Measurements from ENCODE around the gene IARS2. TPM values are rescaled to one million over a fixed set of nuclear protein-coding genes. Genes with fewer than 3 reads are reported as not detected.

IARS2 gene
- total and polyA plus RNA-seq, 2 donors (not counting 1 experiment from before 2014, with no cell fraction given), result 8.8 to 35.6 TPM

DNA sequence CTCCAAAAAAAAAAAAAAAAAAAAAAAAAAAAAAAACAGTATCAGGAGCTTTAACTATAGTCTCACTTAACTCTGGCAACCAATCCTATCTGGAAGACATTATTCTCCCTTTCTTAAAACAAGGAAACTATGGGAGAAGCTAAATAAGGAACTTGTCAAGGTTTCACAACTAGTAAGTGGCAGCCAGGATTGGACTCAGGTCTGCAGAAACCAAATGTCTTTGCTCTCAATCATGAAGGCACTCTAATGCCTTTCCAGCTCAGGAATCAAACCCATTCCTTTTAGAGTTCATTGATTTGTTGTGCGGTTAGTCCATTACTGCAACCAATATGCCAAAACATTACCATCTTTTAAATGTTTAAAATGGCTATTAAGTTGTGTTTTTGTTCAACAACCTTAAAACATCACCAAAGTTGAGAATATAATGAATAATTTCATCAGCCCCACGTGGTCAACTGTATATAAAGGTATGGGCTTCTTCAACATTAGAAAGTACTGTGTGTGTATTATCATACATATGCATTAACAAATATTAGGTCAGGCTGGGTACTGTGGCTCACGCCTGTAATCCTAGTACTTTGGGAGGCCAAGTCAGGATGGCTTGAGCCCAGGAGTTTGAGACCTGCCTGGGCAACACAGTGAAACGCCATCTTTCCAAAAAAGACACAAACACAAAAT lies 49.1 kb upstream of the IARS2 start:
- WGBS (ENCODE audit: insufficient coverage), result 90% methylated on average over 1 of the region's 4 CpGs
- H3K4me1 ChIP-seq (ENCODE audit: control insufficient read depth in 2 of 2, insufficient read depth in 2 of 2, low read length in 2 of 2), result peaks cover 9 to 16% of the 10 kb centered on the region in 2 donors
- H4K20me1 ChIP-seq (ENCODE audit: control insufficient read depth, insufficient read depth, low read length, poor library complexity, severe bottlenecking), result no peaks in the 10 kb centered on the region
- H3K27me3 ChIP-seq (replicated peaks in 1 of 4; ENCODE audit: control extremely low read depth in 1 of 4, control insufficient read depth in 3 of 4, insufficient read depth in 4 of 4, low read length in 3 of 4), result no peaks in the 10 kb centered on the region
- Mint-ChIP-seq H3K27ac (peak overlapping the region; percentile 90), H3K4me3 (peak overlapping the region; percentile 90), H3K9me3 (ENCODE audit: insufficient read depth) (no peaks in the 10 kb centered on the region), H3K4me1 (peaks cover 27% of the 10 kb centered on the region), H3K27me3 (no peaks in the 10 kb centered on the region)
- DNase-seq (peak; percentile 17), ATAC-seq (ENCODE audit: low read depth) (no peak)
- peak overlapping the region; percentile 92 for H3K9ac ChIP-seq (ENCODE audit: low read length)
- peak overlapping the region in 3 of 5 experiments; percentile 6 to 97 (median 94) for H3K4me3 ChIP-seq (ENCODE audit: control extremely low read depth in 1 of 5, extremely low read depth in 1 of 5, insufficient read depth in 1 of 5, low read depth in 2 of 5, low read length in 4 of 5)
- no peak for TF ChIP-seq CTCF (IDR thresholded peaks at IDR 0.05)
- no peak for TF ChIP-seq EZH2 (IDR thresholded peaks at IDR 0.05; ENCODE audit: borderline replicate concordance, insufficient read depth, low read depth, low read length, poor library complexity, severe bottlenecking)
- H3K36me3 ChIP-seq (replicated peaks in 1 of 2; ENCODE audit: control extremely low read depth in 1 of 2, control insufficient read depth in 1 of 2, extremely low read depth in 1 of 2, insufficient read depth in 2 of 2, low read length in 1 of 2), result peaks cover 1 to 10% of the 10 kb centered on the region in 2 experiments
- peak overlapping the region in 1 of 2 donors; percentile 83 for H3K27ac ChIP-seq (ENCODE audit: low read length in 2 of 2)
- intact Hi-C loops (cut with micrococcal nuclease), result loop anchor here (5.0 kb wide), 2 partner anchors 58 to 873 kb away; partner anchors contain the start of gene LYPLAL1
- H3K4me2 ChIP-seq (replicated peaks; ENCODE audit: low read depth, low read length, poor library complexity, severe bottlenecking), result peak overlapping the region; percentile 79
- no peaks in the 10 kb centered on the region for H3K9me3 ChIP-seq (ENCODE audit: control extremely low read depth in 1 of 3, control insufficient read depth in 2 of 3, insufficient read depth in 1 of 3, low read length in 2 of 3)
- H2AFZ ChIP-seq (ENCODE audit: insufficient read depth, low read depth, low read length, poor library complexity, severe bottlenecking), result peak overlapping the region; percentile 95
- H3K79me2 ChIP-seq (ENCODE audit: control insufficient read depth, insufficient read depth, low read length), result peaks cover 60% of the 10 kb centered on the region
- ChIA-PET CTCF (interaction anchor here (0.6 kb wide), 2 partner anchors 63 to 75 kb away, joined by 3 to 5 read pairs; no protein-coding TSS in a partner anchor), POLR2A (interaction anchor here (0.6 kb wide), 2 partner anchors 44 to 1732 kb away, joined by 3 to 4 read pairs; no protein-coding TSS in a partner anchor)
